HG03025 (cell line): ENCODE data around the gene EPS8.

Source experiments
- ATAC-seq: cut with Tn5 transposase; IDR thresholded peaks from one replicate; pipeline ENCODE4 v1.9.1; 2021; ENCODE audit warnings: mild to moderate bottlenecking, moderate library complexity; ENCODE audit not compliant: unreplicated experiment, low FRiP score

Gene EPS8

GRCh38 chr12:15800278-15800677, 11.1 kb upstream of the EPS8 start:
- no peak for ATAC-seq

DNA sequence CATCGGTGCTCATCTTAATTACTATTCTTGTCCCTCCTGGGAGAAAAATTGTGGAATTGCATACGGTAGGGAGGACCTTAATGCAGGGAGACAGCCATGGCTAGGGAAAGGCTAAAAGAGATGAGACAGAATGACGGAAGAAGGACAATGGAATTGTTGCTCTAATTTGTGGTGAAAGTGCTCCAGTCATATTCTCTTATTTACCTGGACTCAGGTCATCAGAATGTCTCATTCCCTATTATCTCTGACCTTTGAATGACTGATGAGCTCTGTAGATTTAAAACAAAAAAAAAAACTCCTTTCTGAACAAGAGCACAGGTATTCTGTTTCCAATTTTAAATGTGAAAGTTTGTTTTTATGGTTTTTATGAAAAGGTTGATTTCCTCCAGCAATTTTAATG, 8.6 kb upstream of the EPS8 start:
- no peak for ATAC-seq

DNA sequence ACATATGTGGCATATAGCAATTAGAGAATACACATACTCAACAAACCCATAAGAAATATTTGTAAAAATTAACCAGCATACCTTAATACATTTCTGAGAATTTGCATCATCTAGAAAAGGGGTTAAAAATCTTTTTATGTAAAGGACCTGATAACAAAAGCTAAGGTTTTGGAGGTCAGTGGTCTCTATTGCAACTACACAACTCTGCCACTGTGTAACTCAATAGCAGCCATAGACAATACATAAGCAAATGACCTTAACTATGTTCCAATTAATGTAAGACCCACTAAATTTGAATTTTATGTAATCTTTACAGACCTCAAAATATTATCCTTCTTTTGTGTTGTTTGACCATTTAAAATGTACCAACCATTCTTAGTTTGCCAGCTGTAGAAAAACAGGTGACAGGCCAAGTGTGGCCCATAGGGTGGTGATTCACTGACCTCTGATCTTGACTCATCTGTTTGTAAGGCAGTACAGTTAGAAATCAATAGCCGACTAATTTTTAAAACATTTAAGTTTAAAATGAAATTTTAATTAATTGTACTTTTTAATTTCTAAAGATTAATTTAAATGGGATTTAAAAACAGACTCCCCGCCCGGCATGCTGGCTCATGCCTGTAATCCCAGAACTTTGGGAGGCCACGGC, 7.4 kb upstream of the EPS8 start:
- no peak for ATAC-seq

- ATAC-seq = no peak
Measured at GRCh38 chr12:15794836-15795235, 5.6 kb upstream of the EPS8 start.

GRCh38 chr12:15794196-15794595, 5.0 kb upstream of the EPS8 start:
- no peak for ATAC-seq

DNA sequence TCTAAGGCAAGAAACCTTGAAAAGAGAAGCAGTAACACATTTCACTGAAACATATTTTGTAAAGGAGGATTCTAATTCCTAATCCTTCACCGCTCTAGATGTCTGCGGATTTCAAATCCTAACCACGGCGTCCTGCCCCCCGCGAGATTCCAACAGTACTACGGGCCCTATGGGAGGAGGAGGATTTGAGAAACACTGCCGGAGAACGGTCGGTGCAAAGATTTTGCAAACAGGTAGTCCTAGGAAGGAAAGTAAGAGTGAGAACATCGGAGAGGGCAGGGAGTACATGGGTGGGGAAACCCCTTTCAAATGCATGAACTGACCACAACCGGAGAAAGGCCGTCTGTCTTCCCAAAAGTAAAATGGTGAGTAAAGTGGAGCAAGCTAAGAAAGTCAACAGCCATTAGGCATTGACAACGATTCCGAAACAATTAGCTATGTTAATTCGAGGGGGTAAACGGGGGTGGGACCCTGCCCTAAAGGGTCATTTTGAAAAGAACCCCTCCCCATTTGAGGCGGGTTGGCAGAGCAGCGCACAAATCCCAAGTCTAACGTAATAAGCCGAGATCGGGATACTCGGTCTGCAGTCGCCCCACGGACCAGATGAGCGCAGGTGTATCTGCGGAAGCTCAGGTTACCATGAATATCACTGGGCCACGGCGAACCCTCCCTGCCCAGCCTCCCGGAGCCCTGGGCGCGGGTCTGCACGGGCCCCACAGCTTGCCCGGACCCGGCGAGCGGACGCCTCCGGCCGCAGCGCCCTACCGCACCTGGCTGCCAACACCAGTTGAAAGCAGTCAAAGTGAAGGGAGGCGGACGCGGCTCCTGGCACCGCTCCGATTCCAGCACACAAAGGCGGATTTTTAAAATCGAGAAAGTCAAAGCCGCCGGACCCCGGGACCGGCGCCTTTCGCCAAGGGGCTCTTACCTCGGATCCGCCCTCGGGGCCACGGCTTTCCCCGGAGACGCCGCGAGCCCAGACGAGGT, 662 bp downstream of the EPS8 start:
- peak; percentile 39 for ATAC-seq

GRCh38 chr12:15787778-15788177, 1.4 kb downstream of the EPS8 start:
- ATAC-seq = no peak

GRCh38 chr12:15786772-15787171, 2.4 kb downstream of the EPS8 start:
- no peak for ATAC-seq

GRCh38 chr12:15783288-15783687, 5.9 kb downstream of the EPS8 start:
- no peak for ATAC-seq

DNA sequence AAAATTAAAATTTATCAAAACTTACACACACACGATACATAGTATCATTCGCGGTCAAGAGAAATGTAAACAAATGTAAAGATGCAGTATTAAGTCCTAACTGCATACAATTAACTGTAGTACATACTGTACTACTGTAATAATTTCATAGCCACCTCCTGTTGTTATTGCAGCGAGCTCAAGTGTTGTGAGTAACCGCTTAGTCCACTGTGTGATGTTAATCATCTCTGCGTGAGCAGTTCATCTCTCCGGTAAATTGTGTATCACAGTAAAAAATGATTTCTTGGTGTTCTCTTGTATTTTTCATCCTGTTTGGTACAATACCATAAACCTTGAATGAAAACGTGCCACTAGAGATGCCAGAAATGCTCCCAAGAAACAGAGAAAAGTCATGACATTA, 6.5 kb downstream of the EPS8 start:
- ATAC-seq = no peak

GRCh38 chr12:15779925-15780324, 9.3 kb downstream of the EPS8 start:
- ATAC-seq = no peak

DNA sequence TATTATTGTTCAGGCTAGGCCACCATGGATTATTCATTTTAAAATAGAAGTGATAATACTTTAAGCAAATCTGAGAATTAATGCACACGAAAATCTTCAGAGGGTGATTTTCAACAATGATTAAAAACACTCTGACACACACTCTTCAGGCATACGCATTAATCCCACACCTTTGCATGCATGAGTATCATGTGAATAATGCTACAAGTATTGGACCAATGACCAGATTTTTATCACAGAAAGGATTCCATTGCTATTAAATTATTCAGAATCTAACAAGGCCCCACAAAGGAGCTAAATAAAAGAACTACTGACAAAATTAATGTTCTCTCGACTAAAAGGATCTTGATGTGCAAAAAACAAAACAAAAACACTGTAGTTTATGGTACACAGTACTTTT, 11.1 kb downstream of the EPS8 start:
- ATAC-seq = no peak

GRCh38 chr12:15777355-15778012, 11.7 kb downstream of the EPS8 start:
- no peak for ATAC-seq

- no peak for ATAC-seq
Measured at GRCh38 chr12:15776532-15776931, 12.7 kb downstream of the EPS8 start.

DNA sequence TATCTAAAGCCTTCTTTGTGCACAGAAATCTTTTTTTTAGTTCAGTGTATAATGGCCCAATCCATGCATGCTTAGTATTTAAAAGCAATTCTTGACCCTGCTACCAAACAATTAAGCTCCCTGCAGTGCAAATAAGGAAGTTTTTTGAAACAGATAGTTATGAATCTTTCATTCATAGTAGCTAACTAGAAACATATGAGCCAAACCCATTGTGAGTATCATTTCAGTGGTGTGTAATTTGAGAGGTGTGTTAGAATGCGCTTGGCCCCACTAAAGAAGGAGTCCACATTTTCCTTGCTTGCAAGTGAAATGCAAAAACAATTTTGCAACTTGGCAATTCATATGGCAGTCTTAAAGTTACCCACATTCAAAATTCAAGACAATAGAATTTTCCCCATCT, 14.4 kb downstream of the EPS8 start:
- ATAC-seq = no peak

GRCh38 chr12:15772405-15773018, 16.7 kb downstream of the EPS8 start:
- ATAC-seq = no peak

DNA sequence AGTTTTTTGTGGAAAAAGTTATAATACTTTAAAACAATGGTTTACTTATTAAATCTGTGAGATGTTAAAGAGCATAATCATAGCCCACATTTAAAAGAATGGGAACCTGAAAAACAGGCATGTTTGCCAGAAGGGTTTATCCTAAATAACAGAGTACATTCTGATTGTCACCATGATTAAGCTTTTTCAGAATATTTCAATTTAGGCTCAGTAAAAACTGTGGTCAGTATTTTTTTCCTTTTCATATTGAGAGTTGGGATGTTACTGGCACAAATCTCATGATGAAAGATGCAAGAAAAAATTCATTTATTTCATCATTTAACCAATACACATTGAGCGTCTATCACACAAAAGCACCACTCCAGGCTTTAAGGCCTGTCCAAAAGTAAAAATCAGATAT, 18.6 kb downstream of the EPS8 start:
- ATAC-seq = no peak

DNA sequence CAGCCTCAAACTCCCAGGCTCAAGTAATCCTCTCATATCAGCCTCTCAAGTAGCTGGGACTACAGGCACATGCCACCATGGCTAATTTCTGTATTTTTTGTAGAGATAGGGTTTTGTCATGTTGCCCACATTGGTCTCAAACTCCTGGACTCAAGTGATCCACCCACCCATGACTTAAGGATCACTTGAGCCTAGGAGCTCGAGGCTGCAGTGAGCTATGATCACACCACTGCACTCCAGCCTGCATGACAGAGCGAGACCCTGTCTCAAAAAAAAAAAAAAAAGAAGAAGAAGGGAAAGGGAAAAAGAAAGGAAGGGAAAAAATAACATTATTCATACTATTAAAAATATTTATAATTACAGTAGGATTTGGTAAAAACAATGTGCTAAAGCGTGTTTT, 19.2 kb downstream of the EPS8 start:
- no peak for ATAC-seq

- no peak for ATAC-seq
Measured at GRCh38 chr12:15769586-15769985, 19.6 kb downstream of the EPS8 start.

DNA sequence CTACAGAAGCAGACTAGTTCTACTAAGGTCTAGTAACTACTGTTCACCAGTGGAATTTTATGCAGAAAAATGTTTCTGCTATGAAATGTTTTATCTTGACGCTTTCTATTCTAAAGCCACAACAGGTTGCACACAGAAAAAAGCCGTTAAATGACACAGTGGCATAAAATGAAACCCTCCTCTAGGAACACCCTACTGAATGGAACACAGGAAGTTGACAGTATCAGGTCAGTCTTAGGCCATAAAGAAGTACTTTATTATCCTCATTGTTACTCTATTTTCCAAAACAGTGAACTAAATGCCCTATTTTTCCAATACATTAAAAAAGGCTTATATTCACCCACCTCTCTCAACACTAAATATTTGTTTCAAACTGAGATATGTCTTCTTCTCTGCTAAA, 21.9 kb downstream of the EPS8 start:
- ATAC-seq = no peak

- ATAC-seq = no peak
Measured at GRCh38 chr12:15763328-15763727, 25.9 kb downstream of the EPS8 start.
